ENCODE results near the gene SLC7A9.
"Not testable (repeated sequence)": the region's sequence is repeated elsewhere in the genome, so short reads cannot be mapped to it uniquely, and the experiment has no call there.

SLC7A9 gene

DNA sequence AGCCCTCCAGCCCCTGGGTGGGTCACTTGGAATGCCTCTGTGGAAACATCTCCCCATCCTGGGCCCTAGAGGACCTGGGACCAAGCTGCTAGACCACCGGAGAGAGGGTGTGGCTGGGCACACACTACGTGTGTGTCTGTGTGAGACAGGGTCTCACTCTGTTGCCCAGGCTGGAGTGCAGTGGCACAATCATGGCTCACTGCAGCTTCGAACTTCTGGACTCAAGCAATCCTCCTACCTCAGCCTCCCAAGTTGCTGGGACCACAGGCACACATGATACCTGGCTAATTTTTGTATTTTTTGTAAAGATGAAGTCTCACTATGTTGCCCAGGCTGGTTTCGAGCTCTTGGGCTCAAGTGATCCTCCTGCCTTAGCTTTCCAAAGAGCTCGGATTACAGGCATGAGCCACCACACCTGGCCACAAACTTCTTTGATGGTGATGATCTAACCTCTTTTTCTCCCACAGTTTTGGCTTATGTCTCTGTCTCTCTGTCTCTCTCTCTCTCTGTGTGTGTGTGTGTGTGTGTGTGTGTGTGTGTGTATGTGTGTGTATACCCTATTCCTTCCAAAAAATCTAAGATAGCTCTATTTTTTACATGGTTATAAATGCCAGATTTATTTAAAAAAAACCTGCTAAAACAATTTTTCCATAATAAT is 32.1 kb upstream of the SLC7A9 start:
- Histone ChIP-seq H3K4me3 (ENCODE audit: low read depth in 1 of 2, low read length in 2 of 2) (no peak overlapping the region), H3K4me1 (ENCODE audit: control insufficient read depth in 1 of 2, insufficient read depth in 2 of 2, low read length in 2 of 2) (no peaks in the 10 kb centered on the region), H3K27me3 (ENCODE audit: low read depth, low read length) (no peaks in the 10 kb centered on the region), H3K9me3 (ENCODE audit: control insufficient read depth in 1 of 2, low read length in 2 of 2) (peaks cover 0 to 5% of the 10 kb centered on the region in 2 donors), H3K36me3 (ENCODE audit: control insufficient read depth in 1 of 2, insufficient read depth in 2 of 2, low read length in 2 of 2) (peaks cover 7 to 46% of the 10 kb centered on the region in 2 donors), H3K27ac (ENCODE audit: low read length) (no peak overlapping the region)

DNA sequence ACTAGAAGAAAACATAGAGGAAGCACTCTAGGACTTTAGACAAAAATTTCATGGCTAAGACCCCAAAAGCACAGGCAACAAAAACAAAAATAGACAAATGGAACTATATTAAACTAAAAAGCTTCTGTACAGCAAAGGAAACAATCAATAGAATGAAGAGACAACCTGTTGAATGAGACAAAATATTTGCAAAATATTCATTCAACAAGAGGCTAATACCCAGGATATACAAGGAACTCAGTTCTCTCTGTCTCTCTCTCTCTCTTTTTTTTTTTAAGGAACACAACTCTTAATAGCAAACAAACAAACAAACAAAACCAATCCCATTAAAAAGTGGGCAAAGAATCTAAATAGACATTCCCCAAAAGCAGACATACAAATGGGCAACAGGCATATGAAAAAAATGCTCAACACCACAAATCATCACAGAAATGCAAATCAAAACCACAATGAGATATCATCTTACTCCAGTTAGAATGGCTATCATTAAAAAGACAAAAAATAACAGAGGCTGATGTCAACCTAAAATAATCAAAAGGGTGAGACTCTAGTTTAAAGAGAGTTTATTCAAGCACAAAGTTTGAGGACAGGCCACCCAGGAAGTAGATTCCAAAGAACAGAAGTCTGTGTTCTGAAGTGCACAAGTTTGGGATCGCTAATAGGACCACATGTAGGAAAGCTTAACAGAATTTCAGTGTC is 27.1 kb upstream of the SLC7A9 start:
- Histone ChIP-seq H3K36me3 (ENCODE audit: control insufficient read depth in 1 of 2, insufficient read depth in 2 of 2, low read length in 2 of 2) (peaks cover 13 to 60% of the 10 kb centered on the region in 2 donors), H3K9me3 (ENCODE audit: control insufficient read depth in 1 of 2, low read length in 2 of 2) (peaks cover 0 to 22% of the 10 kb centered on the region in 2 donors), H3K4me3 (ENCODE audit: low read depth in 1 of 2, low read length in 2 of 2) (no peak overlapping the region), H3K4me1 (ENCODE audit: control insufficient read depth in 1 of 2, insufficient read depth in 2 of 2, low read length in 2 of 2) (no peaks in the 10 kb centered on the region), H3K27ac (ENCODE audit: low read length) (no peak overlapping the region), H3K27me3 (ENCODE audit: low read depth, low read length) (no peaks in the 10 kb centered on the region)

DNA sequence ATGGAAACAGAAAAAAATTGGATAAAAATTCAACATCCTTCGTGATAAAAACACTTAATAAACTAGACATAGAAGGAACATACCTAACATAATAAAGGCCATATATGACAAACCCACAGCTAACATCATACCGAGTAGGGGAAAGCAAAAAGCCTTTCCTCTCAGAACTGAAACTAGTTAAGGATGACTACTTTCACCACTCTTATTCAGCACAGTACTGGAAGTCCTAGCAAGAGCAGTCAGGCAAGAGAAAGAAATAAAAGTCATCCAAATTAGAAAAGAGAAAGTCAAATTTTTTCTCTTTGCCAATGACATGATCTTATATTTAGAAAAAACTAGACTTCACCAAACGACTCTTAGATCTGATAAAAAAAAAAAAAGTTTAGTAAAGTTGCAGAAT is 25.8 kb upstream of the SLC7A9 start:
- peaks cover 13 to 72% of the 10 kb centered on the region in 2 donors for H3K36me3 ChIP-seq (ENCODE audit: control insufficient read depth in 1 of 2, insufficient read depth in 2 of 2, low read length in 2 of 2)
- H3K4me1 ChIP-seq (ENCODE audit: control insufficient read depth in 1 of 2, insufficient read depth in 2 of 2, low read length in 2 of 2), result no peaks in the 10 kb centered on the region
- H3K27me3 ChIP-seq (ENCODE audit: low read depth, low read length), result no peaks in the 10 kb centered on the region
- no peak overlapping the region for H3K27ac ChIP-seq (ENCODE audit: low read length)
- H3K4me3 ChIP-seq (ENCODE audit: low read depth in 1 of 2, low read length in 2 of 2), result no peak overlapping the region
- H3K9me3 ChIP-seq (ENCODE audit: control insufficient read depth in 1 of 2, low read length in 2 of 2), result peaks cover 0 to 25% of the 10 kb centered on the region in 2 donors

DNA sequence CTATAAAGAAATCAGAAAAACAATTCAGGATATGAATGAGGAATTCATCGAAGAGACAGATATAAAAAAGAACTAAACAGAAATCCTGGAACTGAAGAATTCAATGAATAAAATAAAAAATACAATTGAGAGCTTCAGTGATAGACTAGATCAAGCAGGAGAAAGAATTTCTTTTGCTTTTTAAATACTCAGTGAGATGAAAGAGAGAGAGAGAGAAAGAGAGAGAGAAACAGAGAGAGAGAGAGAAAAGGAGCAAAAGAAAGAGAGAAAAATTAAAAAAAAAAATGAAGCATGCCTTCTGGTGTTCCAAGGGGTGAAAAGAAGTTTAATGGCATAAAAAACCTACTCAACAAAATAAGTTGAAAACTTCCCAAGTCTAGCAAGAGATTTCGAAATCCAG is 22.0 kb upstream of the SLC7A9 start:
- Histone ChIP-seq H3K36me3 (ENCODE audit: control insufficient read depth in 1 of 2, insufficient read depth in 2 of 2, low read length in 2 of 2) (peaks cover 6 to 55% of the 10 kb centered on the region in 2 donors), H3K4me3 (ENCODE audit: low read depth in 1 of 2, low read length in 2 of 2) (no peak overlapping the region)

DNA sequence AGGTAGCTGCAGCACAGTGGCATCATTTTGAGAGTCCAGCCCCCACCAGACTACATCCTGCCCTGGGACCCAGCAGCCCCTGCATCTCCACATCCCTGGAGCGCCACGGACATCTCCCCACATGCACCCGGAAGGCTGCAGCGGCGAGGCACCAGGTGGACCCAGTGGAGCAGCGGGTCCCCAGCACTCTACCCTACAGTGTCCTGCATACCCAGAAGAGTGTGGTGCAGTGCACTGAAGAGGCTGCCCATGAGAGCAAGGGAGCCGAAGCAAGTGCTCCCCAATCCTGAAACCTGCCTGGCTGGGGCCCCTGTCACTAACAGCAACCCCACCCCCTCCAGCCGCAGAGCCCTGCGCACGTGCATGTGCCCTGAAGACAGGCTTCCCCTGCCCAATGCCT is 21.3 kb upstream of the SLC7A9 start:
- Histone ChIP-seq H3K27ac (ENCODE audit: low read length) (no peak overlapping the region), H3K9me3 (ENCODE audit: control insufficient read depth in 1 of 2, low read length in 2 of 2) (peaks cover 0 to 20% of the 10 kb centered on the region in 2 donors), H3K27me3 (ENCODE audit: low read depth, low read length) (no peaks in the 10 kb centered on the region), H3K4me3 (ENCODE audit: low read depth in 1 of 2, low read length in 2 of 2) (no peak overlapping the region), H3K36me3 (ENCODE audit: control insufficient read depth in 1 of 2, insufficient read depth in 2 of 2, low read length in 2 of 2) (peaks cover 6 to 57% of the 10 kb centered on the region in 2 donors), H3K4me1 (ENCODE audit: control insufficient read depth in 1 of 2, insufficient read depth in 2 of 2, low read length in 2 of 2) (no peaks in the 10 kb centered on the region)

More for the DNA sequence above, 22.0 kb upstream of the SLC7A9 start:
- Histone ChIP-seq H3K4me1 (ENCODE audit: control insufficient read depth in 1 of 2, insufficient read depth in 2 of 2, low read length in 2 of 2) (no peaks in the 10 kb centered on the region), H3K9me3 (ENCODE audit: control insufficient read depth in 1 of 2, low read length in 2 of 2) (peaks cover 0 to 25% of the 10 kb centered on the region in 2 donors), H3K27me3 (ENCODE audit: low read depth, low read length) (no peaks in the 10 kb centered on the region), H3K27ac (ENCODE audit: low read length) (no peak overlapping the region)

DNA sequence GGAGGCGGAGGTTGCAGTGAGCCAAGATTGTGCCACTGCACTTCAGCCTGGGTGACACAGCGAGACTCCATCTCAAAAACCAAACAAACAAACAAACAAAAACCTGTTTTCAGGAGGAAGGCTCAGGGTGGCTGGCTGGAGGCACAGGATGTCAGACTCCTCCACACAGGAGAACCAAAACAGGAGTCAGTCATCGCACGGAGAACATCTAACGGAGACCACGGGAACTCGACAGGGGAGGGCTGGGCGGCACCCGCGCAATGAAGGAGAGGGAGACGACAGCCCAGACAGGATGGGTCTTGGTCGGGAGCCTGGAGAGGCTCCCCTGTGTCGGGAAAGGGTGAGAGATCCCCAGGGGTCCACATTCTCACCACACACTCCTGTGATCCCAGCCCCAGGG is 20.8 kb upstream of the SLC7A9 start:
- Histone ChIP-seq H3K4me1 (ENCODE audit: control insufficient read depth in 1 of 2, insufficient read depth in 2 of 2, low read length in 2 of 2) (no peaks in the 10 kb centered on the region), H3K4me3 (ENCODE audit: low read depth in 1 of 2, low read length in 2 of 2) (no peak overlapping the region), H3K27me3 (ENCODE audit: low read depth, low read length) (no peaks in the 10 kb centered on the region), H3K27ac (ENCODE audit: low read length) (no peak overlapping the region), H3K9me3 (ENCODE audit: control insufficient read depth in 1 of 2, low read length in 2 of 2) (peaks cover 0 to 20% of the 10 kb centered on the region in 2 donors), H3K36me3 (ENCODE audit: control insufficient read depth in 1 of 2, insufficient read depth in 2 of 2, low read length in 2 of 2) (peaks cover 6 to 59% of the 10 kb centered on the region in 2 donors)

DNA sequence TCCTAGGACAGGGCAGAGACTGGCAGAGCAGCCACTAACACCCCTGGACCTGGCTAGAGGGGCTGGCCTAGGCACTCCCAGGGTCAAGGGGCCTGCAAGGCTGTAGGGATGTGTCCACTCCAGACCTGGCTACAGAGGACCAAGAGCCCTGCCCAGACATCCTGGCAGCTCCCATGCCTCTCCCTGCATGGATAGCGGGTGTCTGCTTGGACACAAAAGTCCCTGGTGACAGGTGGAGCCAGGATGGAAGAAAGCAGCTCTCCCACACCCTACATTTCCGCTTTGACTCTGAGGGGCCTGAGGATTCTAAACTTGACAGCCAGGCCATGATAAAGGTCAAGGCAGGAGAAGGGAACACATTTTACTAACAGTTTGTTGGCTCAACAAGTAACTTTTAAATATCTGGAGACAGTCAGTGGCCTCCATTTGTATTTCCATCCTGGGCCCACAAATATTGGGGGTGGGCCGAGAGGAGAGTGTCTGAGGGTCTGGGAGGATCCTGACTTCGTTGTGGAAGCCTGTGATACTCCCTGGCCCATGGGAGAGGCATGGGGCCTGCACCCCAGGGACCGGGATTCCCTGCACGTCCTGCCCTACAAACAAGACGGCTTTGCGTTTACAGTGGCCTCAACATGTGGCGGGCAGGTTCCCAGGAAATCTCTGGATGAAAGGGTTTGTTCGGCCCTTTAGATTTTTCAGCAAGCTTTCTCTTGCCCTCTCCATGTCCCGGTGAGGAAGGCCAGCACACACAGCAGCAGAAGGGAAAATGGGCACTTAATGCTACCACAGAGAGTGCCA is 19.8 kb upstream of the SLC7A9 start:
- Histone ChIP-seq H3K27ac (ENCODE audit: low read length) (no peak overlapping the region), H3K4me3 (ENCODE audit: low read depth in 1 of 2, low read length in 2 of 2) (no peak overlapping the region), H3K4me1 (ENCODE audit: control insufficient read depth in 1 of 2, insufficient read depth in 2 of 2, low read length in 2 of 2) (no peaks in the 10 kb centered on the region), H3K9me3 (ENCODE audit: control insufficient read depth in 1 of 2, low read length in 2 of 2) (peaks cover 0 to 18% of the 10 kb centered on the region in 2 donors), H3K36me3 (ENCODE audit: control insufficient read depth in 1 of 2, insufficient read depth in 2 of 2, low read length in 2 of 2) (peaks cover 6 to 49% of the 10 kb centered on the region in 2 donors), H3K27me3 (ENCODE audit: low read depth, low read length) (no peaks in the 10 kb centered on the region)

DNA sequence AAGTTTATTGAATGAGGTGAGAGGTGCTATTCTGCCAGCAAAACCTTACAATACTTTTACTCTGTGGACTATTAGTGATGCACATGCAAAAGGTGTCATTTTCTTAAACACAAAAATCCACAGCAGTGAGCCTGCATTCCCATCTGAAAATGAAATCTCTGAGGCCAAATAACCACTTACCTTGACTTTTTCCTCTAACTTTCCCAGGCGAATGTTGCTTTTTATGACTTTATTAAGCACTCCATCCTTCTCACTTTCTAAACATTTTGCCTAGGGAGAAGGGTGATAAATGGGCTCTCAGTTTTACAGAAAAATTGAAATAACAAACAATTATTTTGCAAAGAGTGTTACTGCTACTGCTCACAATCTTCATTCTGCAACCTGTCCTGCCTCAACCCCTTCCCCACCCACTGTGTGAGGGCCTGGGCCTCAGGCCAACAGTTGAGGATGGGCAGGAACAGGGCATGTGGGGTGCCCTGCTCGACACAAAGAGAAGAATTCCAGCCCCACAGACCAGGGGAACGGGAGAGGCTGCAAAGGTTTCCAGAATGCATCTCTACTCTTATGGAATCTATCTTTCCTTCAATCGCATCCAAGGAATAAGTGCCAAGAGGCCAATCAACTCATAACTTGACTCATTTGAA is 18.1 kb upstream of the SLC7A9 start:
- no peaks in the 10 kb centered on the region for H3K4me1 ChIP-seq (ENCODE audit: control insufficient read depth in 1 of 2, insufficient read depth in 2 of 2, low read length in 2 of 2)
- peaks cover 0 to 9% of the 10 kb centered on the region in 2 donors for H3K9me3 ChIP-seq (ENCODE audit: control insufficient read depth in 1 of 2, low read length in 2 of 2)
- no peak overlapping the region for H3K27ac ChIP-seq (ENCODE audit: low read length)
- no peaks in the 10 kb centered on the region for H3K27me3 ChIP-seq (ENCODE audit: low read depth, low read length)
- H3K4me3 ChIP-seq (ENCODE audit: low read depth in 1 of 2, low read length in 2 of 2), result no peak overlapping the region
- peaks cover 0 to 42% of the 10 kb centered on the region in 2 donors for H3K36me3 ChIP-seq (ENCODE audit: control insufficient read depth in 1 of 2, insufficient read depth in 2 of 2, low read length in 2 of 2)

DNA sequence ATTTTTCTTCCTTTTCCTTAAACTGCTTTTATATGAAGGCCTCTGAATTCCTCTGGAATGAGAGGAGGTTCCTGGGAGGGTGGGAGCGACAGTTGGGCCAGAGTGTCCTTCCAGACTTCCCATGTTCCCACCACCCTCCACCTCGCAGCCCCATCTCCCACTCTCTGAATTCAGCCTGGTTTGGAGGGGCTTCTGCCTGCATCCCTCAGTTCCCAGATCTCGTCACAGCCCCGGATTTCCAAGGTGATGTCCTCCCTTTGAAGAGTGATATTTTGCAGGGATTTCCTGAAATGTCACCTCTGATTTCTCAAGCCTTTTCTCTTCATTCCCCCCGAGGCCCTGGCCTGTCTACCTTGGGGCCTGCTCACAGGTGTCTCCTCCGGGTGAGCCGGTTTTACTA is 16.7 kb upstream of the SLC7A9 start:
- H3K9me3 ChIP-seq (ENCODE audit: control insufficient read depth in 1 of 2, low read length in 2 of 2), result peaks cover 0 to 3% of the 10 kb centered on the region in 2 donors
- H3K27me3 ChIP-seq (ENCODE audit: low read depth, low read length), result no peaks in the 10 kb centered on the region
- no peak overlapping the region for H3K27ac ChIP-seq (ENCODE audit: low read length)
- H3K36me3 ChIP-seq (ENCODE audit: control insufficient read depth in 1 of 2, insufficient read depth in 2 of 2, low read length in 2 of 2), result peaks cover 0 to 42% of the 10 kb centered on the region in 2 donors
- H3K4me3 ChIP-seq (ENCODE audit: low read depth in 1 of 2, low read length in 2 of 2), result no peak overlapping the region
- no peaks in the 10 kb centered on the region for H3K4me1 ChIP-seq (ENCODE audit: control insufficient read depth in 1 of 2, insufficient read depth in 2 of 2, low read length in 2 of 2)

DNA sequence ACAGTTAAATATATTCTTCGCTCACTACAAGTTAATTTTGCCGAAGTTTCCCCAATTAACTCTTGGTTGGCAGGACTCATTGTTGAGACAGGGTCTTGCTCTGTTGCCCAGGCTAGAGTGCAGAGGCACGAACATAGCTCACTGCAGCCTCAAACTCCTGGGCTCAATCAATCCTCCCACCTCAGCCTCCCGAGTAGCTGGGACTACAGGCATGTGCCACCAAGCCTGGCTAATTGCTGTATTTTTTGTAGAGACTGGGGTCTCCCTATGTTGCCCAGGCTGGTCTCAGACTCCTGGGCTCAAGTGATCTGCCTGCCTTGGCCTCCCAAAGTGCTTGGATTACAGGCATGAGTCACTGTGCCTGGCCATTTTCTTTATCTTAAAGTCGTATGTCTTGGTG is 15.7 kb upstream of the SLC7A9 start:
- H3K27ac ChIP-seq (ENCODE audit: low read length); H3K4me1 ChIP-seq (ENCODE audit: control insufficient read depth in 1 of 2, insufficient read depth in 2 of 2, low read length in 2 of 2); H3K4me3 ChIP-seq (ENCODE audit: low read depth in 1 of 2, low read length in 2 of 2); H3K9me3 ChIP-seq (ENCODE audit: control insufficient read depth in 1 of 2, low read length in 2 of 2); H3K27me3 ChIP-seq (ENCODE audit: low read depth, low read length): not testable (repeated sequence)
- H3K36me3 ChIP-seq (ENCODE audit: control insufficient read depth in 1 of 2, insufficient read depth in 2 of 2, low read length in 2 of 2), result peaks cover 0 to 37% of the 10 kb centered on the region in 2 donors

DNA sequence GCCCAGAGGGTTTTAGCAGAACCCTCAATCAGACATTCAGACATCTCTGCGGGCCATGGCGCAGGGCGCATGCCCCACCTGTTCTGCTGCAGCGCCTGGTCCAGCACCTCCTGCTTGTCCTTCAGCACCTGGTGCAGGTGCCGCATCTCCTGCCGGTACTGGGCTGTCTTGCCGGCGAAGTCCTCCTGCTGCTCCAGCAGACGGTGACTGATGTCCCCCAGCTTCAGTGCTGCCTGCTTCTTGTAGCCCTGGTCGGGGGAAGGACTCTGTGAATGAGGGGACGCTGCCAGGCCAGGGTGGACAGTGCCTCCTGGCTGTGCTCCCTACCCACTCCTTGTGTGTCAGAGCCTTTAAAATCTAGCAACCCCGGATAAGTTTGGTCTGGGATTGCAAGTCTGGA is 12.2 kb upstream of the SLC7A9 start:
- Histone ChIP-seq H3K4me1 (ENCODE audit: control insufficient read depth in 1 of 2, insufficient read depth in 2 of 2, low read length in 2 of 2) (no peaks in the 10 kb centered on the region), H3K9me3 (ENCODE audit: control insufficient read depth in 1 of 2, low read length in 2 of 2) (no peaks in the 10 kb centered on the region), H3K4me3 (ENCODE audit: low read depth in 1 of 2, low read length in 2 of 2) (no peak overlapping the region), H3K27me3 (ENCODE audit: low read depth, low read length) (no peaks in the 10 kb centered on the region), H3K36me3 (ENCODE audit: control insufficient read depth in 1 of 2, insufficient read depth in 2 of 2, low read length in 2 of 2) (peaks cover 0 to 56% of the 10 kb centered on the region in 2 donors), H3K27ac (ENCODE audit: low read length) (no peak overlapping the region)
